RKO (cell line): Measurements from ENCODE around the gene FCHSD2.
"Not testable (repeated sequence)": the region's sequence is repeated elsewhere in the genome, so short reads cannot be mapped to it uniquely, and the experiment has no call there.

Experiments
- DNase-seq: peaks from one replicate; pipeline ENCODE4 v3.0.0-alpha.2; 2016; ENCODE audit warnings: low spot score

Gene FCHSD2

GRCh38 chr11:72820439-72821139, 321.5 kb downstream of the FCHSD2 start:
- DNase-seq = no peak

DNA sequence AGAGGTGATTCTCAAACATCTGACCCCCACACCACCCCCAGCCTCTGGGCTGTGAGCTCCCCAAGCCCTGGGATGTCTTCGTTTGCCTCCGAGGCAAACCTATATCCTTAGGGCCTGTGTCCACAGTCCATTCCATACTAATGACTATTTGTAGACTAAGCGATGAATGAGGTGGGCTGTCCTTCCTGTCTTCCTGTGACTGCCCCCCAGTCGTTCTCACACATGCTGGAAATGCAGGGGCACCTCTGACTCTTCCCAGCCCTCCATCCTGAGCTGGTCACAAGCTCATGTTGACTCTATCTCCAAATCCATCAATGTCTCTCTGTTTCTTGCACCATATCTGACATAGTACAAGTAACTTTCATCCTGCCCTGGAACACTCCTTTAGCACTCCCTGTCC, 323.1 kb downstream of the FCHSD2 start:
- DNase-seq = peak; percentile 78

DNA sequence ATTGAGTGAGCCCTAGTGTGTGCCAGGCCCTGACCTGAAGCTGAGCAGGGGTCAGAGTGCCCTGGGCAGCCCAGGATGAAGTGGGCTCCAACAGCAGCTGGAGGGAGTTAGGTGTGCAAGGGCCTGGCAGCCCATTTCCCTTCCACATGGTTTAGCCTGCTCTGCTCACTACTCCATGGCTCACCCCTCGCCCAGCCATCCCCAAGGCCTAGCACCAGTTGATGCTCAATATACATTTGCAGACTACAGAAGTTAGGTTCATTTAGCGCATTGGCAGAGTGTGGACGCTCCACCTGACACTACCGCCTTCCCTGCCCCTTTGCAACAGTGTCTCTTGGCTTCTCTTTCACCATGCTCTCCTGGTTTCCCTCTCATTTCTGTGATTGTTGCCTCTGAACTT, 324.2 kb downstream of the FCHSD2 start:
- DNase-seq = no peak

DNA sequence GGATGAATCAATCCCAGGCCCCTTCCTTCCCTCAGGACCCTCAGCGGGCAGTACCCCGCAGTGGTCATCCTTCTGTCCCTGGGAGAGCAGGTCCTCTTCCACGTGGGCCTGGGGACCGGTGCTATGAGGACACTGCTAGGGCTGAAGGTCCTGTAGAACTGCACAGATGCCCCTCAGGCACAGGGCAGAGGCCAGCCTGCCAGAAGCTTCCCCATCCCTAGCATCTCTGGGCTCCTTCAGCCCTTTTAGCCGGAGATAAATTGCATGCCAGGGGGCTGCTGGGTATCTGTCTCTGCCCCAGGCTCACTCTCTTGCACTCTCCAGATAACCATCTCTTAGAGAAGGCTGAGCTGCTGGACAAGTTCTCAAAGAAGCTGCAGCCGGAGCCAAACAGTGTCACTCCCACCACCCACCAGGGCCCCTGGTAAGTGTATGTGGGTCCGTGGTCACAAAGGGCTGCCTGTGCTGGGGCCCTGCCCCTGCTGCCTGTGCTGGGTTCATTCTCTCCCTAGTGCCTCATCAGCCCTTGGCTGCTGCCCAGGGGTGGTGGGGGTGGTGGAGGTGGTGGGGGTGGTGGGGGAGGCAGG, 325.6 kb downstream of the FCHSD2 start:
- DNase-seq = no peak

- no peak for DNase-seq
Observed at GRCh38 chr11:72815110-72815618, 327.0 kb downstream of the FCHSD2 start.

DNA sequence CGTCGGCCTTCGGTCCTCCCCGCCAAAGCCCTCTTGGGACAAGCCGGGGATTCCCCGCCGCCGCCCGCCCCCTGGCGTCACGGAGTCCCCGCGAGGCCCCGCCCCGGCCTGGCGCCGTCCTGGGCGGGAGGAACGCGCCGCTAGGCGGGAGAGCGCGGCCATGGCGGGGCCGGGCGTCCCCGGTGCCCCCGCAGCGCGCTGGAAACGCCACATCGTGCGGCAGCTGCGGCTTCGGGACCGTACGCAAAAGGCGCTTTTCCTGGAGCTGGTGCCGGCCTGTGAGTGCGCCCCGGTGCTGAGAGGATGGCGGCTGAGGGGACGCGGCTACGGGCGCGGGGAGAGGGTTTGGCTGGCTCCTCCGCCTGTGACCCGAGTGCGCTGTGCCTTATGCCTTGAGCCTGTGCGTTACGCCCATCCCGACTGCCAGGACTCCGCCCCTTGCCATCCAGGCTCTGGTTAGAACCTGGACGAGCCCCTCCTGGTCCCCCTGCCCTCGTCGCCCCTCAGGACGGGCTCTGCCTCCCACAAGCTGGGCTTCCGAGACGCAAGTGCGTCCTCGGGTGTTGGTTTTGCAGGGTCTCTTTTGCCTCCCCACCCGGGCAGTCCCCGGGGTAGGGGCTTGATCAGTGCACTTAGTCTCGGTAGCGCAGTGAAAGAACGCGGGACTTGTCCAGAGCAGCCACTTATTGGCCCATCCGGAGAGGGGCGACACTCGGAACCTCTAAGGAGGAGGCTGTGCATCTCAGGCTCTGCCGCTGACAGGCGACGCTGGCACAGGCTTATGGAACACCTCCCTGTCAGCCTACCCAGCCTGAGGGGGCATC, 327.6 kb downstream of the FCHSD2 start, which contains the start of gene ATG16L2:
ATG16L2 (plus strand) TSS at position 126 of the 824 bp plus-strand sequence; CDS start at position 161, 35 bp downstream.
- DNase-seq = peak; percentile 84

- DNase-seq = peak; percentile 85
Observed at GRCh38 chr11:72813740-72814285, 328.3 kb downstream of the FCHSD2 start.

- DNase-seq = peak; percentile 90
Observed at GRCh38 chr11:72812967-72813739, 329.0 kb downstream of the FCHSD2 start.

DNA sequence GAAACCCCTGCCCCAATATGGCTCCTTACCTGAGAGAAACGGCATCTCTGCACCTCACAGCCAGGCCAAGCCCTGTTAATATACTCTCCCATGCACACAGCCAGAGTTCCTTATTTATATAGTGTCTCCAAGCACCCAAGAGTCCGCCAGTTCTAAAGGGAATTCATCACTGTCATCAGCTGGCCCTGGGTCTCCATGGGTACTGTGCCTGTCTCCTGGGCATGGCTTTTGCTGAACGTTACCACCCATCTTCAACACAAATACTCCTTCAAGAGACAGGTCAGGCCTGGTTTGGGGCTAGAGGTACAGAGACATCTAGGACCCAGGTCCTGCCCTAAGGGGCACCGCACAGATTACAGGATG, 329.5 kb downstream of the FCHSD2 start:
- DNase-seq = peak; percentile 72

- DNase-seq = peak; percentile 37
Observed at GRCh38 chr11:72811686-72812085, 330.4 kb downstream of the FCHSD2 start.

GRCh38 chr11:72808331-72808798, 333.8 kb downstream of the FCHSD2 start:
- DNase-seq = no peak

DNA sequence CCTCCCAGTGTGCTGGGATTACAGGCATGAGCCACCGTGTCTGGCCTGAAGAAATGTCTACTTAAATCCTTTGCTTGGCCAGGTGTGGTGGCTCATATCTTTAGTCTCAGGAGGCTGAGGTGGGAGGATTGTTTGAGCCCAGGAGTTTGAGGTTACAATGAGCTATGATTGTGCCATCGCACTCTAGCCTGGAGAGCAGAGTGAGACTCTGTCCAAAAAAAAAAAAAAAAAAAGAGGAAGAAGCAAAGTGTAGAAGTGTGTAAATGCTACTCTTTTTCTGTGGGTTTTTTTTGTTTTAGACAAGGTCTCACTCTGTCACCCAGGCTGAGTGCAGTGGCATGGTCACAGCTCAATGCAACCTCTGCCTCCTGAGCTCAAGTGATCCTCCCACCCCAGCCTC, 334.3 kb downstream of the FCHSD2 start:
- DNase-seq = no peak

DNA sequence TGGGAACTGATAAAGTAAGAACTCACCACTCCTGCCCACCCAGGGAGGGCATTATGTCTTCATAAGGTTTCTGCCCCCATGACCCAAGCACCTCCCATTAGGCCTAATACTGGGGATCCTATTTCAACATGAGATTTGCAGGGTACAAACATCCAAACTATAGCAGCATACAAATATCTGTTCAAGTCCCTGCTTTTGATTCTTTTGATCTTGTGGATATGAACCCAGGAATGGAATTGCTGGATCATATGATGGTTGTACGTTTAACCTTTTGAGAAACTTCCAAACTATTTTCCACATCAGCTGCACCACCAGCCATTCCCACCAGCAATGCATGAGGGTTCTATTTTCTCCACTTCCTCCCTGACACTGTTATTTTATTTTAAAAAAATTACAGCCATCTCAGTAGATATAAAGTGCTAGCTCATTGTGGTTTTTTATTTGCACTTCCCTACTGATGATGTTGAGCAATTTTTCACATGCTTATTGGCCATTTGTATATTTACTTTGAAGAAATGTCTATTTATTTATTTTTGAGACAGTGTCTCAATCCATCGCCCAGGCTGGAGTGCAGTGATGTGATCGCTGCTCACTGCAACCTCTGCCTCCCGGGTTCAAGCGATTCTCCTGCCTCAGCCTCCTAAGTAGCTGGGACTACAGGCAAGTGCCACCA, 335.0 kb downstream of the FCHSD2 start:
- DNase-seq = no peak

GRCh38 chr11:72806378-72806777, 335.7 kb downstream of the FCHSD2 start:
- DNase-seq = not testable (repeated sequence)

DNA sequence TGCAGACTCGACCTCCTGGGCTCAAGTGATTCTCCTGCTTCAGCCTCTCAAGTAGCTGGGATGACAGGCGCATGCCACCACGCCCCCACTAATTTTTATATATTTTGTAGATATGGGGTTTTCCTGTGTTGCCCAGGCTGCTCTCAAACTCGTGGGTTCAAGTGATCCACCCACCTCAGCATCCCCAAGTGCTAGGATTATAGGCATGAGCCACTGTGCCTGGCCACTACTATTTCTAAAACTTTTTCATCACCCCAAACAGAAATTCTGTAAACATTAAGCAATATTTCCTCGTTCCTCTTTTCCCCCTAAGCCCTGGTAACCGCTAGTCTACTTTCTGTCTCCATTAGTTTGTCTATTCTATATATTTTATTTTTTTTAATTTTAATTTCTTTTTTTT, 336.9 kb downstream of the FCHSD2 start:
- DNase-seq = no peak

DNA sequence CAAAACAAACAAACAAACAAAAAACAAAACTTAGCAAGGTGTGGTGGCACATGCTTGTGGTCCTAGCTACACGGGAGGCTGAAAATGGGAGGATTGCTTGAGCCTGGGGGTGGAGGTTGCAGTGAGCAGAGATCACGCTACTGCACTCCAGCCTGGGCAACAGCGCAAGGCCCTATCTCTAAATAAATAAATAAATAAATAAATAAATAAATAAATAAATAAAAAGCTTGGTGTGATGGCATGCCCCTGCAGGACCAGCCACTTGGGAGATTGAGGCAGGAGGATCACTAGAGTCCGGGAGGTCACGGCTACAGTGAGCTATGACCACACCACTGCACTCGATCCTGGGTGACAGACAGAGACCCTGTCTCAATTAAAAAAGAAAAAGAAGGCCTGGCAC, 339.3 kb downstream of the FCHSD2 start:
- DNase-seq = no peak

GRCh38 chr11:72799441-72799840, 342.7 kb downstream of the FCHSD2 start:
- DNase-seq = no peak

GRCh38 chr11:72798361-72798760, 343.8 kb downstream of the FCHSD2 start:
- no peak for DNase-seq

GRCh38 chr11:72793425-72794367, 348.4 kb downstream of the FCHSD2 start, which contains the start of gene STARD10:
TSS of gene STARD10 (minus strand) at chr11:72794047. CDS start at chr11:72781181, 12,866 bp downstream.
- DNase-seq = peak; percentile 96

- no peak for DNase-seq
Observed at GRCh38 chr11:72793076-72793424, 349.1 kb downstream of the FCHSD2 start.
